Right ventricle myocardium inferior (tissue), 1 donor: ENCODE data around the gene IL1RL2. TPM values are rescaled to one million over a fixed set of nuclear protein-coding genes. Genes with fewer than 3 reads are reported as not detected.

Experiments
- ATAC-seq: fragments of 200-7000 bp; cut with Tn5 transposase; one replicate; pipeline ENCODE4 v1.9.1; 2020; ENCODE audit warnings: mild to moderate bottlenecking, moderate library complexity
- DNase-seq: peaks from one replicate; pipeline ENCODE4 v3.0.0; 2021; ENCODE audit errors: missing footprints
- intact Hi-C: fragments of 100-400 bp; cut with DNase I; formaldehyde crosslinking; loops from one replicate; pipeline ENCODE4 v1.11.0; 2022
- total RNA-seq: library from RNA; stranded (reverse); fragmentation: NEBNext Ultra II Directional; extraction: Animal tissue kit (Norgen Biotek cat#: 25700); gene quantifications from one replicate; pipeline ENCODE4 v1.2.1, GENCODE V29; 2021
- donor health status: DM: no; HTN: yes; CAD: no; lungs with severe emphysema.

Gene IL1RL2
- total RNA-seq, 1 donor from 2014 or later: not detected

DNA sequence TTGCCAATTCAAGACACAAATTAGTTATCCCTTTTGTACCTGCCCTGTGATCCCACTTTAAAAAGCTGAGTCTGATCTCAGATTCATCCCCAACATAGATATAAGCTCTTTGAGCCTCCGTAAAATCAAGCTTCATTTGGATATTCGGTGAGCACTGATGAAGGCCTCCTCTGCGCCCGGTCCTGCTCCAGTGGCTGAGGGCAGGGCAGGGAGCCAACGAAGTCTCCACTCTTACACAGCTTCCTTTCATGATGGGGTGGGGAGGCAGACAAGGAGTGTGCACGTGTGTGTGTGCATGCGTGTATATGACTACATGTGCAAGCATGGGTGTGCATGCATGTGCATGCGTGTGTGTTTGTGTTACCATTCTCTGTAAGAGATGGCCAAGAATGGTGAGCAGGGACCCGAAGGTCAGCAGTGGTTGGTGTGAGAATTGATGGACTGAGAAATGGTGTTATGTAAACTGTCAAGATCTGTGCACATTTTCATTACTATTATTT is 43.6 kb downstream of the IL1RL2 start:
- intact Hi-C loops: no loop called here
- ATAC-seq (no peak), DNase-seq (no peak)

- intact Hi-C loops: no loop called here
- DNase-seq: no peak
- no peak for ATAC-seq
Observed at GRCh38 chr2:102233132-102233884, 46.5 kb downstream of the IL1RL2 start.

DNA sequence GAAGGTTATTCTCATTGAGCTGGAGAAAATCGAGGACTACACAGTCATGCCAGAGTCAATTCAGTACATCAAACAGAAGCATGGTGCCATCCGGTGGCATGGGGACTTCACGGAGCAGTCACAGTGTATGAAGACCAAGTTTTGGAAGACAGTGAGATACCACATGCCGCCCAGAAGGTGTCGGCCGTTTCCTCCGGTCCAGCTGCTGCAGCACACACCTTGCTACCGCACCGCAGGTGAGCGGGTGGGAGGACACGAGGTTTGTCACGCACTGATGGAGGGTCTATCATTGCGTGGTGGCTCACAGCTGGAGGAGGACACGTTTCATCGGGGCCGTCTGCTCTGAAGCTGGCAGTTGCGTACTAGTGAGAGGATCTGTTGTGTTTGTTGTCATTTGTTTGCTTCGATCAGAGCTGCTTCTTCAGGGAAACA is 48.2 kb downstream of the IL1RL2 start:
- ATAC-seq (no peak), DNase-seq (no peak)
- intact Hi-C loops: no loop called here

- DNase-seq (no peak), ATAC-seq (no peak)
- intact Hi-C loops: no loop called here
Observed at GRCh38 chr2:102235491-102235890, 48.7 kb downstream of the IL1RL2 start.

GRCh38 chr2:102236132-102236531 is 49.3 kb downstream of the IL1RL2 start:
- intact Hi-C loops: no loop called here
- DNase-seq: no peak
- ATAC-seq: no peak

- DNase-seq (no peak), ATAC-seq (no peak)
- intact Hi-C loops: no loop called here
Observed at GRCh38 chr2:102237176-102237575, 50.4 kb downstream of the IL1RL2 start.

DNA sequence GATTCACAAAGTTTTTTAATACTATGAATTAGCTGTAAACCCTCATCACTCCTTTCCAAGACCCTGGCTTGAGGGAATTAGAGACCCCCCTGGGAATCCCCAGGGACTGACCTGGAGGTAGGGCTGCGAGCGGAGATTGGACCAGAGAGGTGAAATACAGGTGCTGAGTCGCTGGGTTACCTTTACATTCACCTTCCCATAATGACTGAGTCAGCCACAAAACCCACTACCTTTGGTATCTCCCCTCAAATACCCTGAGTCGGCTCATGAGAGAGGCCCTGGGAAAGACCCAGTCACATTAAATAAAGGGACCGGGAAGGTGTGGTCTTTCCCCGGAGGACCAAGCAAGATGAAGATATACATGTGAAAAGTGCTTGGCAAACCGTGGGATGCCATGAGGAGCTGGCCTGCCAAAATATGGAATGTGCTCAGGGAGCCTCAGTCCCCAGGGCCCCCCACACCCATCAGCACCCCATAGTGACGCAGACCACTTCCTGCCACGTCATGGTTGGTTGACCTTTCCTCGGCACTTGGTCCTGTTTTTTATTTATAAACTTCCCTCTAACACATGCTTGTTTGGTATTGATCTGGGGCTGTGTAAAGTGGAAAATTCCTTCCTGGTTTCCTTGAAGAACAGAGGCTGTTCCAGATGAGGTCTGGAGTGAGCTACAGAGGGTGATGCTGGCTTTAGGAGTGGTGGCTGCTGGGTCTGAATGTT is 51.4 kb downstream of the IL1RL2 start:
- no peak for DNase-seq
- no peak for ATAC-seq
- intact Hi-C loops: no loop called here

DNA sequence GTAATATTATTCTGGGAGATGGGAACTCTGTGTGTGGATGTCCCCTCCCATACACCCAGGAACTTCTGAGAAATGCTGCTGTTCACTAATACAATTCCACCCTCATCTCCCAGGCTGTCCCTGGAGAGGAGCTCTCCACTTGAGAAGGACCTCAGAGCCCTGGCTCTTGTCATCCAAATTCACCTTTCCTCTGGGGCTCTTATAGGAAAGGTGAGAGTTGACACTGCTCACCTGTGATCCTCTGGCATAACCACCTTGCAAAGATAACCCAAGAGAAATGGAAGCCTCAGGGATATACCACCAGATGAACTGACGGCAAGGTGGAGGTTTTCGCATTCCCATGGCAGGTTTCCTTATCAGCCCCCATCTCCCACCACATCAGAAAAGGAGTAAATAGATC is 52.0 kb downstream of the IL1RL2 start:
- DNase-seq (no peak), ATAC-seq (no peak)
- intact Hi-C loops: no loop called here

DNA sequence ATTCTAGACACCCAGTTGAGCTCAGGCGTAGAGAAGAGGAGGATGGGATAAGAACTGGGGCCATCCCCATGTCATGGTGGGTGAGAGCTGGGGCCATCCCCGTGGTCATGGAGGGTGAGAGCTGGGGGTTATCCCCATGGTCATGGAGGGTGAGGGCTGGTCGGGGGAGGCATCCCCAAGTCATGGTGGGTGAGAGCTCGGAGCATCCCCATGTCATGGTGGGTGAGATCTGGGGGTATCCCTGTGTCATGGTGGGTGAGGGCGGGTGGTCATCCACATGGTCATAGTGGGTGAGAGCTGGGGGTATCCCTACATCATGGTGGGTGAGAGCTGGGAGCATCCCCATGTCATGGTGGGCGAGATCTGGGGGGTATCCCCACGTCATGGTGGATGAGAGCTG is 52.5 kb downstream of the IL1RL2 start:
- intact Hi-C loops: no loop called here
- DNase-seq: no peak
- no peak for ATAC-seq

DNA sequence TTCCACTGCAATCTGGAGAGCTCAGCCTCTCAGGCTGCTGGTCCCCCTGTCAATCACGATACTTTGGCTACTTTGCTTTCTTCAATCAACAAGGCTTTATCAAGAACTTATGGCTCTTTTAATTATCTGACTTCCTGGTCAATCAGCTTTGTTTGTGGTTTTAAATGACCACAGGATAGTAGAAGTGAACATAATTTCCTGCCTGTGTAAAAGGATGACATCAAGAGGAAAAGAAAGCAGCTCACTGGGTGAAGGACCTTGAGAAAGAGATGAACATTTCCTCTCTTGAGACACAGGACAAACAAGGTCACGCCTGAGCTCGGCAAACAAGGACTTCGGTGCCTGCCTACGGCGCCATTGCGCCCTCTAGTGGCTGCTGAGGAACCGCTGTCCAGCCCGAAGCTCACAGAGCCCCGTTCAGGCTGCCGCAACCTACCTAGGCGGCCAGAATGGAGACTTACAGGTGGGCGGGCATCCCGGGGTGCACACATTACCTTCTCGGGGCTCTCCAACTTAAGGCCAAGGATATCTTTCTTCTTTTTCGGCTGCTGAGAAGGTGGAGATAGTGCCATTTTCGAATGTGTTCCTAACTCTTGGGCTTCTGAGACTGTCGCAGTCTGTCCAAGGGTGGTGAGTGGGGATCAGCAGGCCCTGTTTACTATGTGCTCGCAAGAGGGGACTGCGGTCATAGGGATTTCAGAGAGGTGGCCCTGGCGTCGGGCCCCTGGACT is 54.0 kb downstream of the IL1RL2 start:
- ATAC-seq (peak; percentile 92), DNase-seq (peak; percentile 94)
- intact Hi-C loops: loop anchor here (1.0 to 5.0 kb wide), 3 partner anchors 54 to 359 kb away; partner anchors contain the start of gene IL1RL2

GRCh38 chr2:102241616-102242305 is 54.9 kb downstream of the IL1RL2 start:
- no peak for DNase-seq
- ATAC-seq: no peak
- intact Hi-C loops: loop anchor here (1.0 to 5.0 kb wide), 3 partner anchors 54 to 359 kb away; partner anchors contain the start of gene IL1RL2

DNA sequence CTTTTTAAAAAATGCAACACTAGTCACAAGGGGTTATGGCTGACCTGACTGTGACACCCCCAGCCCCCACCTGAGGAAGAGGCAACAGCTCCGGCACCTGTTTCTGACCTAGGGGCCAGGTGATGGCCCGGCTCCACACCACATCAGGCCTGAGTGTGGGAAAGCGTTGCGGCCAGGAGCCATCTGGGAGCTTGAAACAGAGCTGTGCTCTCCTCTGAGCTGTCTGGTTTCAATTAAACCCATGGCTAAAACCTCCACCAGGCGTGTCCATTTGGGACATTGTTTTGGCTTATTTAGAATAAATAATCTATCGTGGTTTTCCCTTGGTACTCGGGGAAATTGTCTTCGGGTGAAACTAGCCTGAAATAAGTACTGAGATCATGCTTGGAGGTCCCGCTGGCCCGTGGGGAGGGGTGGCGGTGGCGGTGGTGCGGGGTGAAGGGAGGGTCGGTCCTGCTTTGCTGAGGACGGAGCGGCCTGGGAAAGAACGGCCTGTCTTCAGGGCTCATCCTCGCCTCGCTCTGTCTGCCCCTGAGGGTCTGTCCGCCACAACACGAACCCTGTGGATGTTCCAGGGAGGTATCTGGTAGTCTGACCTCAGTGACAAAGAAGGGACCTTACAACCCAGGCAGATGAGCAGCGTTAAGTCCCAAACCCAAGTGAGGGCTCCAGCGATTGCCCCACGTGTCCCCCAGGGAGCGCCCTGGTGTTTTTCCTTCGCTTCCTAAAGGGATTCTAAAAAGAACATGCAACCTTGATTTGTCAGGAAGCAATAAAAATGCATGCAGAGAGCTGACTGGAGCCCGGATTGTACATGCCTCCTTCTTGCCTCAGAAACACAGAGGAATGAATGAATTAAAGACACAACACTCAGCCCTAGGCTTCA is 58.7 kb downstream of the IL1RL2 start:
- intact Hi-C loops: loop anchor here (5.0 kb wide), 1 partner anchor 197 kb away; no protein-coding TSS in a partner anchor
- peak; percentile 67 for DNase-seq
- ATAC-seq: peak; percentile 68

GRCh38 chr2:102250278-102250821 is 63.5 kb downstream of the IL1RL2 start:
- intact Hi-C loops: loop anchor here (5.0 kb wide), 1 partner anchor 107 kb away; the partner anchor contains the start of gene IL18R1
- DNase-seq (peak; percentile 43), ATAC-seq (no peak)

- peak; percentile 74 for ATAC-seq
- peak; percentile 91 for DNase-seq
- intact Hi-C loops: loop anchor here (5.0 kb wide), 1 partner anchor 106 kb away; the partner anchor contains the start of gene IL18R1
Observed at GRCh38 chr2:102251042-102251848, 64.4 kb downstream of the IL1RL2 start.

DNA sequence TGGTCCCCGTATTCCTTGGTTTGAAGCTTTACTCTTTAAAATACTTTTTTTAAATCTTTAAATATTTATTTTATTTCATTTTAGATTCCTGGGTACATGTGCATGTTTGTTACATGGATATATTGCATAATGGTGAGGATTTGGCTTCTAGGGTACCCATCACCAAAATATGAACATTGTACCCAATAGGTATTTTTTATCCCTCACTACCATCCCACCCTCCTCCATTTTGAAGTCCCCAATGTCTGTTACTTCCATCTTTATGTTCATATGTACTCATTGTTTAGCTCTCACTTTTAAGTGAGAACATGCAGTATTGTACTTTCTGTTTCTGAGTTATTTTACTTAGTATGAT is 65.0 kb downstream of the IL1RL2 start:
- intact Hi-C loops: loop anchor here (5.0 kb wide), 1 partner anchor 105 kb away; the partner anchor contains the start of gene IL18R1
- no peak for ATAC-seq
- DNase-seq: no peak

- no peak for DNase-seq
- ATAC-seq: no peak
- intact Hi-C loops: loop anchor here (5.0 kb wide), 1 partner anchor 105 kb away; the partner anchor contains the start of gene IL18R1
Observed at GRCh38 chr2:102252236-102252635, 65.4 kb downstream of the IL1RL2 start.
